Measurements from ENCODE around the gene SLC22A4.

The SLC22A4 gene

GRCh38 chr5:132383984-132384383, 89.8 kb downstream of the SLC22A4 start:
- no peak for DNase-seq (ENCODE audit: low spot score)

GRCh38 chr5:132384506-132385050, 90.4 kb downstream of the SLC22A4 start:
- TF ChIP-seq CTCF (IDR thresholded peaks at IDR 0.05; ENCODE audit: extremely low read depth, missing control alignments), result no peak
- DNase-seq (ENCODE audit: low spot score), result no peak

More at GRCh38 chr5:132383984-132384383, 89.8 kb downstream of the SLC22A4 start:
- TF ChIP-seq CTCF (IDR thresholded peaks at IDR 0.05; ENCODE audit: extremely low read depth, missing control alignments), result no peak

GRCh38 chr5:132385326-132386105, 91.3 kb downstream of the SLC22A4 start:
- peak; percentile 65 for DNase-seq (ENCODE audit: low spot score)
- TF ChIP-seq CTCF (IDR thresholded peaks at IDR 0.05; ENCODE audit: extremely low read depth, missing control alignments), result peak; percentile 60

- TF ChIP-seq CTCF (IDR thresholded peaks at IDR 0.05; ENCODE audit: extremely low read depth, missing control alignments), result peak; percentile 79
- DNase-seq (ENCODE audit: low spot score), result peak; percentile 81
These were observed 92.6 kb downstream of the SLC22A4 start for GRCh38 chr5:132386644-132387286.

- no peak for DNase-seq (ENCODE audit: low spot score)
- no peak for TF ChIP-seq CTCF (IDR thresholded peaks at IDR 0.05; ENCODE audit: extremely low read depth, missing control alignments)
These were observed 93.5 kb downstream of the SLC22A4 start for GRCh38 chr5:132387640-132388117.

GRCh38 chr5:132388244-132389050, 94.3 kb downstream of the SLC22A4 start:
- no peak for TF ChIP-seq CTCF (IDR thresholded peaks at IDR 0.05; ENCODE audit: extremely low read depth, missing control alignments)
- DNase-seq (ENCODE audit: low spot score), result no peak
